DOHH2 (cell line): ENCODE data around the gene CEACAM19.
"Not testable (repeated sequence)": the region's sequence is repeated elsewhere in the genome, so short reads cannot be mapped to it uniquely, and the experiment has no call there.

Source experiments
- H3F3A ChIP-seq: fragments of 200-600 bp; sonication (generic), shearing (Covaris generic); 2 replicates; pipeline ENCODE4 v1.6.0; 2016; ENCODE audit warnings: antibody characterized with exemption, mild to moderate bottlenecking; ENCODE audit not compliant: control insufficient read depth, insufficient read depth
- H3K27ac ChIP-seq: fragments of 200-600 bp; sonication (generic); 2 replicates; pipeline ENCODE4 v1.5.1; 2014; ENCODE audit warnings: low read depth, mild to moderate bottlenecking, low read length, moderate library complexity
- H3K27me3 ChIP-seq: fragments of 200-600 bp; sonication (generic); 2 replicates; pipeline ENCODE4 v1.6.1; 2014; ENCODE audit warnings: mild to moderate bottlenecking, low read length, mixed read lengths; ENCODE audit not compliant: control insufficient read depth
- H3K36me3 ChIP-seq: fragments of 200-600 bp; sonication (generic); 2 replicates; pipeline ENCODE4 v1.6.1; 2014; ENCODE audit warnings: mild to moderate bottlenecking, low read length, moderate library complexity, mixed read lengths; ENCODE audit not compliant: control insufficient read depth
- H3K4me1 ChIP-seq: fragments of 200-600 bp; sonication (generic); 2 replicates; pipeline ENCODE4 v1.6.1; 2014; ENCODE audit warnings: mild to moderate bottlenecking, low read length, mixed read lengths; ENCODE audit not compliant: control insufficient read depth
- H3K4me2 ChIP-seq: fragments of 200-600 bp; sonication (generic); 2 replicates; pipeline ENCODE4 v1.6.0; 2014; ENCODE audit warnings: mild to moderate bottlenecking, low read length, moderate library complexity
- H3K4me3 ChIP-seq: fragments of 200-600 bp; sonication (generic); 2 replicates; pipeline ENCODE4 v1.5.1; 2014; ENCODE audit warnings: mild to moderate bottlenecking, low read length, mixed read lengths
- H3K79me2 ChIP-seq: fragments of 200-600 bp; sonication (generic); 2 replicates; pipeline ENCODE4 v1.6.1; 2014; ENCODE audit warnings: mild to moderate bottlenecking, low read length, mixed read lengths; ENCODE audit not compliant: control insufficient read depth
- H3K9me2 ChIP-seq: fragments of 200-600 bp; sonication (generic); replicated peaks from 2 replicates; pipeline ENCODE4 v1.6.1; 2014; ENCODE audit warnings: mild to moderate bottlenecking, low read length, mixed read lengths; ENCODE audit not compliant: control insufficient read depth
- H3K9me3 ChIP-seq: fragments of 200-600 bp; sonication (generic); 2 replicates; pipeline ENCODE4 v1.6.1; 2014; ENCODE audit warnings: antibody characterized with exemption, low read length, mixed read lengths; ENCODE audit not compliant: control insufficient read depth, insufficient read depth
- H4K20me1 ChIP-seq: fragments of 200-600 bp; sonication (generic); 2 replicates; pipeline ENCODE4 v1.6.0; 2014; ENCODE audit warnings: low read depth, mild to moderate bottlenecking, antibody characterized with exemption, low read length, moderate library complexity; ENCODE audit not compliant: control insufficient read depth, insufficient read depth
- CTCF ChIP-seq: fragments of 200-600 bp; sonication (generic); IDR thresholded peaks from one replicate; pipeline ENCODE4 v1.5.1; 2014; ENCODE audit warnings: antibody characterized with exemption, mild to moderate bottlenecking, low read depth, low read length; ENCODE audit not compliant: poor library complexity, severe bottlenecking
- EZH2phosphoT487 ChIP-seq: fragments of 200-600 bp; sonication (generic); IDR thresholded peaks from 2 replicates; pipeline ENCODE4 v1.6.1; 2017; ENCODE audit warnings: borderline replicate concordance, mild to moderate bottlenecking, antibody characterized with exemption, low read length, moderate library complexity, mixed read lengths

CEACAM19 gene

GRCh38 chr19:44624840-44625354 lies 46.4 kb upstream of the CEACAM19 start:
- Histone ChIP-seq H4K20me1 (no peaks in the 10 kb centered on the region), H3K9me3 (no peaks in the 10 kb centered on the region), H3K79me2 (no peaks in the 10 kb centered on the region), H3K4me3 (no peak overlapping the region), H3K9me2 (no peaks in the 10 kb centered on the region), H3K36me3 (no peaks in the 10 kb centered on the region), H3F3A (no peaks in the 10 kb centered on the region), H3K4me1 (no peaks in the 10 kb centered on the region), H3K27ac (no peak overlapping the region), H3K4me2 (no peak overlapping the region), H3K27me3 (no peaks in the 10 kb centered on the region)
- TF ChIP-seq EZH2phosphoT487 (no peak), CTCF (no peak)

DNA sequence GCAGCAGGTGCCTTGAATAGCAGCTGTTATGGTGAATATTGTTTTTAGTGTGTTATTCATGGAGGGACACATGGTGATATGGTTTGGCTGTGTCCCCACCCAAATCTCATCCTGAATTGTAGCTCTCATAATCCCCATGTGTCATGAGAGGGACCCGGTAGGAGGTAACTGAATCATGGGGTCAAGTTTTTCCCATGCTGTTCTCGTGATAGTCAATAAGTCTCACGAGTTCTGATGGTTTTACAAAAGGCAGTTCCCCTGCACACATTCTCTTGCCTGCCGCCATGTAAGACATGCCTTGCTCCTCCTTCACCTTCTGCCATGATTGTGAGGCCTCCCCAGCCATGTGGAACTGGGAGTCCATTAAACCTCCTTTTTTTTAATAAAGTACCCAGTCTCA lies 45.6 kb upstream of the CEACAM19 start:
- H3F3A ChIP-seq = not testable (repeated sequence)

GRCh38 chr19:44626048-44626624 lies 45.1 kb upstream of the CEACAM19 start:
- H3K9me2 ChIP-seq = no peaks in the 10 kb centered on the region
- no peak overlapping the region for H3K27ac ChIP-seq
- H3K4me2 ChIP-seq = no peak overlapping the region
- H3K4me3 ChIP-seq = no peak overlapping the region
- no peaks in the 10 kb centered on the region for H3K4me1 ChIP-seq
- H3K9me3 ChIP-seq = no peaks in the 10 kb centered on the region
- H4K20me1 ChIP-seq = no peaks in the 10 kb centered on the region
- no peak for TF ChIP-seq CTCF
- no peak for TF ChIP-seq EZH2phosphoT487
- no peaks in the 10 kb centered on the region for H3K27me3 ChIP-seq
- H3F3A ChIP-seq = no peaks in the 10 kb centered on the region
- no peaks in the 10 kb centered on the region for H3K79me2 ChIP-seq
- no peaks in the 10 kb centered on the region for H3K36me3 ChIP-seq

More for the DNA sequence above, 45.6 kb upstream of the CEACAM19 start:
- not testable (repeated sequence) for H3K4me1 ChIP-seq, H3K27me3 ChIP-seq, H3K4me3 ChIP-seq, H4K20me1 ChIP-seq, H3K4me2 ChIP-seq, H3K9me3 ChIP-seq, H3K79me2 ChIP-seq, H3K36me3 ChIP-seq, H3K27ac ChIP-seq, H3K9me2 ChIP-seq

- no peaks in the 10 kb centered on the region for H3F3A ChIP-seq
- TF ChIP-seq EZH2phosphoT487 = no peak
- no peak for TF ChIP-seq CTCF
- no peaks in the 10 kb centered on the region for H3K9me3 ChIP-seq
- H3K4me3 ChIP-seq = no peak overlapping the region
- H3K27ac ChIP-seq = no peak overlapping the region
- no peaks in the 10 kb centered on the region for H3K9me2 ChIP-seq
- no peak overlapping the region for H3K4me2 ChIP-seq
- no peaks in the 10 kb centered on the region for H3K4me1 ChIP-seq
- H3K36me3 ChIP-seq = no peaks in the 10 kb centered on the region
- H4K20me1 ChIP-seq = no peaks in the 10 kb centered on the region
- no peaks in the 10 kb centered on the region for H3K79me2 ChIP-seq
- no peaks in the 10 kb centered on the region for H3K27me3 ChIP-seq
Observed at GRCh38 chr19:44627631-44628030, 43.7 kb upstream of the CEACAM19 start.
